ENCODE results near the gene VSIR. TPM values are rescaled to one million over a fixed set of nuclear protein-coding genes. Genes with fewer than 3 reads are reported as not detected.

Gene VSIR
- total RNA-seq, 2 experiments from 2014 or later = 86.2 to 91.4 TPM

DNA sequence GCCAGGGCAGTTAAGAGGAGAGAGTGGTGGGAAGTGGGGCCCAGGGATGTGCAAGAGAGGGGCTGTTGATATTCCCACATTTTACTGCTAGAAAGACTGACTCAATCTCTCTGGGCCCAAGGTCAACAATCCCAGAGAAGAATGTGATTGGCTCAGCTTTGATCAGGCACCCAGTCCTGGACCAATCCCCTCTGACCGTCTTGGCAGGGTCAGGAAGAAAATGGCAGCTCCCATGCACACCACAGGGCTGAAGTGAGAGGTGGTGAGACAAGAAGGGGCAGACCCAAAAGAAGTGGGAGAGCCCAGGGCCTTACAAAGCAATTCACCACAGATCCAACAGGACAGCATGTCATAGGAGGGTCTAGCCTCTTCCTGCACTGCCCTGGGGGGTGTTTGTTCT lies 50.5 kb downstream of the VSIR start:
- POLR2A ChIA-PET = interaction anchor here (0.8 to 1.5 kb wide), 4 partner anchors 20 to 128 kb away, joined by 3 to 5 read pairs (median 3); partner anchors contain the start of genes PSAP and VSIR
- no peak for DNase-seq
- Histone ChIP-seq H3K4me1 (ENCODE audit: insufficient read depth, low read length) (peaks cover 90% of the 10 kb centered on the region), H3K27ac (ENCODE audit: low read depth in 1 of 2, low read length in 2 of 2) (no peak overlapping the region), H3K9me3 (ENCODE audit: control insufficient read depth in 1 of 2, insufficient read depth in 1 of 2, low read length in 2 of 2) (no peaks in the 10 kb centered on the region), H3K4me3 (ENCODE audit: low read length) (no peak overlapping the region), H3K27me3 (ENCODE audit: control insufficient read depth in 1 of 2, insufficient read depth in 2 of 2, low read length in 2 of 2) (no peaks in the 10 kb centered on the region), H3K36me3 (ENCODE audit: insufficient read depth, low read length) (no peaks in the 10 kb centered on the region)
- ATAC-seq (ENCODE audit: poor library complexity) = no peak
- intact Hi-C loops (cut with DNase I, micrococcal nuclease) = no loop called here
- H3K27ac Mint-ChIP-seq = peak overlapping the region; percentile 69
- no peaks in the 10 kb centered on the region for H3K27me3 Mint-ChIP-seq
- TF ChIP-seq, protein P1, sequence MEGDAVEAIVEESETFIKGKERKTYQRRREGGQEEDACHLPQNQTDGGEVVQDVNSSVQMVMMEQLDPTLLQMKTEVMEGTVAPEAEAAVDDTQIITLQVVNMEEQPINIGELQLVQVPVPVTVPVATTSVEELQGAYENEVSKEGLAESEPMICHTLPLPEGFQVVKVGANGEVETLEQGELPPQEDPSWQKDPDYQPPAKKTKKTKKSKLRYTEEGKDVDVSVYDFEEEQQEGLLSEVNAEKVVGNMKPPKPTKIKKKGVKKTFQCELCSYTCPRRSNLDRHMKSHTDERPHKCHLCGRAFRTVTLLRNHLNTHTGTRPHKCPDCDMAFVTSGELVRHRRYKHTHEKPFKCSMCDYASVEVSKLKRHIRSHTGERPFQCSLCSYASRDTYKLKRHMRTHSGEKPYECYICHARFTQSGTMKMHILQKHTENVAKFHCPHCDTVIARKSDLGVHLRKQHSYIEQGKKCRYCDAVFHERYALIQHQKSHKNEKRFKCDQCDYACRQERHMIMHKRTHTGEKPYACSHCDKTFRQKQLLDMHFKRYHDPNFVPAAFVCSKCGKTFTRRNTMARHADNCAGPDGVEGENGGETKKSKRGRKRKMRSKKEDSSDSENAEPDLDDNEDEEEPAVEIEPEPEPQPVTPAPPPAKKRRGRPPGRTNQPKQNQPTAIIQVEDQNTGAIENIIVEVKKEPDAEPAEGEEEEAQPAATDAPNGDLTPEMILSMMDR (IDR thresholded peaks at IDR 0.05) = no peak
- no peaks in the 10 kb centered on the region for H3K36me3 Mint-ChIP-seq (ENCODE audit: low read depth)
- H3K4me3 Mint-ChIP-seq = peak overlapping the region; percentile 34
- no peaks in the 10 kb centered on the region for H3K9me3 Mint-ChIP-seq
- peaks cover 55% of the 10 kb centered on the region for H3K4me1 Mint-ChIP-seq (ENCODE audit: low read depth)
- CTCF ChIA-PET = interaction anchor here (1.1 kb wide), 1 partner anchor 51 kb away, joined by 4 read pairs; the partner anchor contains the start of gene VSIR

- Histone ChIP-seq H3K9me3 (ENCODE audit: control insufficient read depth in 1 of 2, insufficient read depth in 1 of 2, low read length in 2 of 2) (no peaks in the 10 kb centered on the region), H3K4me1 (ENCODE audit: insufficient read depth, low read length) (peaks cover 89% of the 10 kb centered on the region), H3K27me3 (ENCODE audit: control insufficient read depth in 1 of 2, insufficient read depth in 2 of 2, low read length in 2 of 2) (no peaks in the 10 kb centered on the region), H3K4me3 (ENCODE audit: low read length) (no peak overlapping the region), H3K36me3 (ENCODE audit: insufficient read depth, low read length) (no peaks in the 10 kb centered on the region), H3K27ac (ENCODE audit: low read depth in 1 of 2, low read length in 2 of 2) (no peak overlapping the region)
- no peaks in the 10 kb centered on the region for H3K9me3 Mint-ChIP-seq
- no peaks in the 10 kb centered on the region for H3K36me3 Mint-ChIP-seq (ENCODE audit: low read depth)
- TF ChIP-seq, protein P1 (IDR thresholded peaks at IDR 0.05) = no peak
- intact Hi-C loops (cut with DNase I, micrococcal nuclease) = no loop called here
- no peak overlapping the region for H3K4me3 Mint-ChIP-seq
- H3K27ac Mint-ChIP-seq = peak overlapping the region; percentile 69
- H3K27me3 Mint-ChIP-seq = no peaks in the 10 kb centered on the region
- ChIA-PET POLR2A (interaction anchor here (1.5 kb wide), 1 partner anchor 28 kb away, joined by 4 read pairs; no protein-coding TSS in a partner anchor), CTCF (interaction anchor here (1.7 kb wide), 1 partner anchor 13 kb away, joined by 6 read pairs; no protein-coding TSS in a partner anchor)
- ATAC-seq (ENCODE audit: poor library complexity) = no peak
- H3K4me1 Mint-ChIP-seq (ENCODE audit: low read depth) = peaks cover 45% of the 10 kb centered on the region
- DNase-seq = no peak
Observed at GRCh38 chr10:71721313-71721712, 52.0 kb downstream of the VSIR start.

GRCh38 chr10:71720288-71720687 lies 53.0 kb downstream of the VSIR start:
- peaks cover 89% of the 10 kb centered on the region for H3K4me1 ChIP-seq (ENCODE audit: insufficient read depth, low read length)
- Mint-ChIP-seq H3K4me3 (no peak overlapping the region), H3K27me3 (no peaks in the 10 kb centered on the region), H3K9me3 (no peaks in the 10 kb centered on the region), H3K4me1 (ENCODE audit: low read depth) (peaks cover 45% of the 10 kb centered on the region), H3K27ac (no peak overlapping the region), H3K36me3 (ENCODE audit: low read depth) (no peaks in the 10 kb centered on the region)
- intact Hi-C loops (cut with DNase I, micrococcal nuclease) = no loop called here
- TF ChIP-seq, protein P1 (IDR thresholded peaks at IDR 0.05) = no peak
- H3K9me3 ChIP-seq (ENCODE audit: control insufficient read depth in 1 of 2, insufficient read depth in 1 of 2, low read length in 2 of 2) = no peaks in the 10 kb centered on the region
- H3K27ac ChIP-seq (ENCODE audit: low read depth in 1 of 2, low read length in 2 of 2) = no peak overlapping the region
- ChIA-PET CTCF (interaction anchor here (1.7 kb wide), 1 partner anchor 12 kb away, joined by 6 read pairs; no protein-coding TSS in a partner anchor), POLR2A (interaction anchor here (1.5 kb wide), 1 partner anchor 29 kb away, joined by 4 read pairs; no protein-coding TSS in a partner anchor)
- H3K27me3 ChIP-seq (ENCODE audit: control insufficient read depth in 1 of 2, insufficient read depth in 2 of 2, low read length in 2 of 2) = no peaks in the 10 kb centered on the region
- H3K4me3 ChIP-seq (ENCODE audit: low read length) = no peak overlapping the region
- DNase-seq (no peak), ATAC-seq (ENCODE audit: poor library complexity) (no peak)
- H3K36me3 ChIP-seq (ENCODE audit: insufficient read depth, low read length) = no peaks in the 10 kb centered on the region
